GM04503 (cell line): ENCODE data around the gene GSC.
"Not testable (repeated sequence)": the region's sequence is repeated elsewhere in the genome, so short reads cannot be mapped to it uniquely, and the experiment has no call there.

Experiments
- DNase-seq: peaks from one replicate; pipeline ENCODE4 v3.0.0-alpha.2; 2012; ENCODE audit warnings: low read depth

Gene GSC

GRCh38 chr14:94746131-94746530 is 23.8 kb downstream of the GSC start:
- DNase-seq = no peak

GRCh38 chr14:94738751-94739150 is 31.2 kb downstream of the GSC start:
- peak; percentile 26 for DNase-seq

GRCh38 chr14:94738097-94738496 is 31.8 kb downstream of the GSC start:
- no peak for DNase-seq

- DNase-seq = no peak
Measured at GRCh38 chr14:94728950-94729349, 41.0 kb downstream of the GSC start.

GRCh38 chr14:94728440-94728839 is 41.5 kb downstream of the GSC start:
- DNase-seq = not testable (repeated sequence)

- not testable (repeated sequence) for DNase-seq
Measured at GRCh38 chr14:94726649-94727048, 43.3 kb downstream of the GSC start.

GRCh38 chr14:94724993-94725392 is 44.9 kb downstream of the GSC start:
- no peak for DNase-seq

GRCh38 chr14:94722397-94722796 is 47.5 kb downstream of the GSC start:
- DNase-seq = no peak
